ENCODE results near the gene GALNT10. TPM values are rescaled to one million over a fixed set of nuclear protein-coding genes. Genes with fewer than 3 reads are reported as not detected.

The GALNT10 gene
- total and polyA plus RNA-seq, 10 of the 15 experiments (the other 5 are each of a cell fraction or from before 2014, with no cell fraction given), result 3.9 to 35.4 (median 15.5) TPM

DNA sequence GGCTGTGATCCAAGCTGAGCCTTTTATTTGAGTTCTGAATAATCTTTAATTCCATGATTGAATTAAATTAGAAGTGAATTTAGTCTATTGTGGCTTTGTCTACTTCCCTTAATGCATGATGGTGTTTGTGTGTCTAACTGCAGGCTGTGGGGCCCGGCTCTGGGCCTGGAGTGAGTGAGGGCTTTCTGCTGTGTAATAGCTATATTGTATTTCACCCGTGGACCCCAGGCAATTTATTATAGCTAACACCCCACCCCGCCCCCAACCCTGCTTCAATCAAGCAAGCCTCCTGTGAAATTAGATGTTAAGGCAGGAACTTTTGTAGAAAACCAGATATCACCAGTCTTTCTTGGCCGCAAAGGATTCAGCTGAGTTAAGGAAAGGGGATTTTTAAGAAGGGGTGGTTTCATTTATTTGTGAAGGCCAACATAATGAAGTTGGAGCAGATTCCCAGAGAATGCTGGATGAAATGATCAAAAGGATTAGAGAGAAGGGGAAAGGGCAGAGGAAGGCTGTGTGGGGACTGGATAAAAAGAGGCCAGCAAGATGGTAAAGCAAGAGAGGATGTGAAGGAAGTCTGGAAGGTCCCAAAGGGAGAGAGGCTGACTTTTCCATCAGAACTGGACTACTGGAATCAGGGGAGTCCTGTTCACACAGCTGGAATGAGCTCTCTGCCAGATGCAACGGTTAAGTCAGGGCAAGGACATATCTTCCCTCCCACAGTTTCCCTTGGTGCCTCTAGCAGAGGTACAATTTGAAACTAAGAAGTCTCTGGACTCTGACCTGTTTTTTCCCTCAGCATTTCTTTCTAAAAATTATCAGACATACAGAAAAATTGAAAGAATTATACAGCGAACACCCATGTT, 129.9 kb downstream of the GALNT10 start:
- DNase-seq (ENCODE audit: low read depth, low spot score), result no peak
- SMC1A ChIA-PET (ENCODE audit: uncharacterized antibody, unreplicated experiment), result interaction anchor here (0.8 to 1.0 kb wide), 2 partner anchors 8 to 84 kb away, joined by 3 to 4 read pairs; no protein-coding TSS in a partner anchor
- POLR2A ChIA-PET, result no interaction called here
- 65% methylated on average over 6 of the region's 6 CpGs for WGBS (ENCODE audit: insufficient coverage, insufficient replicate concordance, low lambda C conversion rate, missing lambda C conversion rate)
- Histone ChIP-seq H3K79me2 (ENCODE audit: control insufficient read depth, insufficient read depth, low read length) (no peaks in the 10 kb centered on the region), H3K4me2 (ENCODE audit: control insufficient read depth, insufficient read depth) (no peak overlapping the region), H3K4me1 (ENCODE audit: control insufficient read depth, insufficient read depth, low read length) (peaks cover 4% of the 10 kb centered on the region; the same call in 1 of the 2 replicates), H2AFZ (ENCODE audit: control insufficient read depth, low read depth, low read length) (no peak overlapping the region), H3K36me3 (ENCODE audit: control insufficient read depth in 2 of 2, insufficient read depth in 2 of 2, low read length in 1 of 2) (peaks cover 0 to 13% of the 10 kb centered on the region in 2 experiments; a peak in 3 of 4 replicates), H3K9ac (ENCODE audit: control insufficient read depth, insufficient read depth, low read length) (no peak overlapping the region), H3K27ac (ENCODE audit: control insufficient read depth, insufficient read depth) (no peak overlapping the region), H3K9me3 (replicated peaks; ENCODE audit: control insufficient read depth, insufficient read depth, low read length) (no peaks in the 10 kb centered on the region), H4K20me1 (ENCODE audit: control insufficient read depth, insufficient read depth) (no peaks in the 10 kb centered on the region; the same call in 1 of the 2 replicates), H3K27me3 (replicated peaks in 1 of 2; ENCODE audit: control insufficient read depth in 2 of 2, insufficient read depth in 2 of 2, low read length in 1 of 2) (no peaks in the 10 kb centered on the region), H3K4me3 (no peak overlapping the region)
- no peak for TF ChIP-seq SP1 (IDR thresholded peaks at IDR 0.05; ENCODE audit: low read depth, low read length)
- TF ChIP-seq, protein P1, sequence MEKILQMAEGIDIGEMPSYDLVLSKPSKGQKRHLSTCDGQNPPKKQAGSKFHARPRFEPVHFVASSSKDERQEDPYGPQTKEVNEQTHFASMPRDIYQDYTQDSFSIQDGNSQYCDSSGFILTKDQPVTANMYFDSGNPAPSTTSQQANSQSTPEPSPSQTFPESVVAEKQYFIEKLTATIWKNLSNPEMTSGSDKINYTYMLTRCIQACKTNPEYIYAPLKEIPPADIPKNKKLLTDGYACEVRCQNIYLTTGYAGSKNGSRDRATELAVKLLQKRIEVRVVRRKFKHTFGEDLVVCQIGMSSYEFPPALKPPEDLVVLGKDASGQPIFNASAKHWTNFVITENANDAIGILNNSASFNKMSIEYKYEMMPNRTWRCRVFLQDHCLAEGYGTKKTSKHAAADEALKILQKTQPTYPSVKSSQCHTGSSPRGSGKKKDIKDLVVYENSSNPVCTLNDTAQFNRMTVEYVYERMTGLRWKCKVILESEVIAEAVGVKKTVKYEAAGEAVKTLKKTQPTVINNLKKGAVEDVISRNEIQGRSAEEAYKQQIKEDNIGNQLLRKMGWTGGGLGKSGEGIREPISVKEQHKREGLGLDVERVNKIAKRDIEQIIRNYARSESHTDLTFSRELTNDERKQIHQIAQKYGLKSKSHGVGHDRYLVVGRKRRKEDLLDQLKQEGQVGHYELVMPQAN (conservative IDR thresholded peaks at IDR 0.05), result no peak
- TF ChIP-seq NFYB (IDR thresholded peaks at IDR 0.05; ENCODE audit: insufficient read depth, low read depth, low read length), result no peak
- no peak for TF ChIP-seq POLR2AphosphoS5 (IDR thresholded peaks at IDR 0.05; ENCODE audit: low read length)
- TF ChIP-seq NR2C2 (IDR thresholded peaks at IDR 0.05; ENCODE audit: borderline replicate concordance, control insufficient read depth, insufficient read length, low read depth), result no peak
- no peak for TF ChIP-seq MEF2A (IDR thresholded peaks at IDR 0.05; ENCODE audit: insufficient read depth, low read depth, low read length)
- no peak for TF ChIP-seq NFXL1 (IDR thresholded peaks at IDR 0.05; ENCODE audit: borderline replicate concordance)
- TF ChIP-seq RELB (IDR thresholded peaks at IDR 0.05; ENCODE audit: low read depth), result no peak
- no peak for TF ChIP-seq BMI1 (IDR thresholded peaks at IDR 0.05; ENCODE audit: borderline replicate concordance)
- FAIRE-seq, result no peak
- RAD21 ChIA-PET (ENCODE audit: unreplicated experiment), result no interaction called here
- in situ Hi-C loops (cut with MboI) (no loop called here), intact Hi-C loops (cut with micrococcal nuclease; ENCODE audit: unreplicated experiment) (no loop called here)
- CTCF ChIA-PET, result interaction anchor here (1.8 kb wide), 1 partner anchor 248 kb away, joined by 4 read pairs; no protein-coding TSS in a partner anchor
- BruUV-seq (replicated peaks), result no TSS peak
- ATAC-seq, result no peak
